Lower leg skin (tissue), 3 donors: ENCODE results near the gene FCAMR.

Source experiments
- POLR2A ChIP-seq, 2 donors: fragments of 450-650 bp; IDR thresholded peaks; one replicate each; pipeline ENCODE4 v1.6.1; 2016 to 2017; ENCODE audit warnings: antibody characterized with exemption in 2 of 2, mild to moderate bottlenecking in 1 of 2, moderate library complexity in 1 of 2
- TF ChIP-seq, protein P1 (sequence below), 3 donors: fragments of 450-650 bp; IDR thresholded peaks; one replicate each; pipeline ENCODE4 v1.5.1; 2016; ENCODE audit warnings: antibody characterized with exemption in 3 of 3, mild to moderate bottlenecking in 3 of 3, moderate library complexity in 2 of 3

DNA sequence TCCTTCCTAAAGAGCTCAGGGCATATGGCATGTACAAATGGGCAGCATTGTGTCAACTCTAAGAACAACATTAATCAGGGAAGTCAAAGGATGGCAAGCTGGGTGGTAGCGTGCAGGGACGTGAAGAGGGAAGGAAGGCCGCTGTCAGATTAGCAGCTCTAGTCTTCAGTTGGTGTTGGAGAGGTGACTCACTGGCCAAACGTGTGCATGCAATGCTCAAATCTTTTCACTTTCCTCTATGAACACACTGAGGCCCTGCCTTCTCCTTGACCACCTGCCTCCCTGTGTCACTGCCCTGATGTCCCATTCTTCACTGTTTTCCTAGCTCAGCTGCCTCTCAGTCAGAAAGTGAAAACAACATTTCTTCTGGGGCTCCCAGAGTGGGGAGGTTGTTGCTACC is 18.1 kb downstream of the FCAMR start:
- TF ChIP-seq, protein P1, sequence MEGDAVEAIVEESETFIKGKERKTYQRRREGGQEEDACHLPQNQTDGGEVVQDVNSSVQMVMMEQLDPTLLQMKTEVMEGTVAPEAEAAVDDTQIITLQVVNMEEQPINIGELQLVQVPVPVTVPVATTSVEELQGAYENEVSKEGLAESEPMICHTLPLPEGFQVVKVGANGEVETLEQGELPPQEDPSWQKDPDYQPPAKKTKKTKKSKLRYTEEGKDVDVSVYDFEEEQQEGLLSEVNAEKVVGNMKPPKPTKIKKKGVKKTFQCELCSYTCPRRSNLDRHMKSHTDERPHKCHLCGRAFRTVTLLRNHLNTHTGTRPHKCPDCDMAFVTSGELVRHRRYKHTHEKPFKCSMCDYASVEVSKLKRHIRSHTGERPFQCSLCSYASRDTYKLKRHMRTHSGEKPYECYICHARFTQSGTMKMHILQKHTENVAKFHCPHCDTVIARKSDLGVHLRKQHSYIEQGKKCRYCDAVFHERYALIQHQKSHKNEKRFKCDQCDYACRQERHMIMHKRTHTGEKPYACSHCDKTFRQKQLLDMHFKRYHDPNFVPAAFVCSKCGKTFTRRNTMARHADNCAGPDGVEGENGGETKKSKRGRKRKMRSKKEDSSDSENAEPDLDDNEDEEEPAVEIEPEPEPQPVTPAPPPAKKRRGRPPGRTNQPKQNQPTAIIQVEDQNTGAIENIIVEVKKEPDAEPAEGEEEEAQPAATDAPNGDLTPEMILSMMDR (IDR thresholded peaks at IDR 0.05): no peak
- no peak for TF ChIP-seq POLR2A (IDR thresholded peaks at IDR 0.05)
